DND-41 (cell line): ENCODE measurements around the gene RFNG.

Experiments
- ATAC-seq: fragments of 200-7000 bp; cut with Tn5 transposase; 3 replicates; pipeline ENCODE4 v1.9.1; 2021; ENCODE audit warnings: low read depth; ENCODE audit not compliant: insufficient read depth
- DNase-seq: peaks from one replicate; pipeline ENCODE4 v3.0.0-alpha.2; 2020
- H2AFZ ChIP-seq: 2 replicates; pipeline ENCODE4 v1.6.0; 2012; ENCODE audit warnings: low read depth, low read length
- H3K27ac ChIP-seq: 2 replicates; pipeline ENCODE4 v1.5.1; 2012; ENCODE audit warnings: low read length, inconsistent platforms
- H3K27me3 ChIP-seq: fragments of 200-600 bp; sonication (generic); 2 replicates; pipeline ENCODE4 v1.6.0; 2012; ENCODE audit warnings: low read length, mild to moderate bottlenecking, inconsistent platforms; ENCODE audit not compliant: insufficient read depth, poor library complexity
- H3K36me3 ChIP-seq: 2 replicates; pipeline ENCODE4 v1.5.1; 2012; ENCODE audit warnings: low read length, inconsistent platforms; ENCODE audit not compliant: insufficient read depth
- H3K4me1 ChIP-seq: 2 replicates; pipeline ENCODE4 v1.5.1; 2012; ENCODE audit warnings: mild to moderate bottlenecking, low read length; ENCODE audit not compliant: insufficient read depth
- H3K4me2 ChIP-seq: 2 replicates; pipeline ENCODE4 v1.6.0; 2012; ENCODE audit warnings: mild to moderate bottlenecking, moderate library complexity, low read length, inconsistent platforms; ENCODE audit not compliant: insufficient read depth
- H3K4me3 ChIP-seq, 2 experiments: fragments of 200-600 bp in 1 of 2; shearing (Covaris generic) in 1 of 2; 2 replicates each; pipeline ENCODE4 v1.5.1; 2012 to 2016; ENCODE audit warnings: inconsistent platforms in 2 of 2, low read length in 2 of 2, mild to moderate bottlenecking in 2 of 2, low read depth in 1 of 2, moderate library complexity in 1 of 2
- H3K79me2 ChIP-seq: 2 replicates; pipeline ENCODE4 v1.6.0; 2012; ENCODE audit warnings: low read length, inconsistent platforms; ENCODE audit not compliant: insufficient read depth
- H3K9ac ChIP-seq: 2 replicates; pipeline ENCODE4 v1.6.0; 2012; ENCODE audit warnings: low read depth, mild to moderate bottlenecking, inconsistent platforms, low read length, moderate library complexity
- H3K9me3 ChIP-seq: 2 replicates; pipeline ENCODE4 v1.5.1; 2012; ENCODE audit warnings: low read length, moderate library complexity, mild to moderate bottlenecking, inconsistent platforms; ENCODE audit not compliant: insufficient read depth, severe bottlenecking
- H4K20me1 ChIP-seq: 2 replicates; pipeline ENCODE4 v1.6.0; 2012; ENCODE audit warnings: low read length; ENCODE audit not compliant: insufficient read depth
- EZH2 ChIP-seq: IDR thresholded peaks from 3 replicates; pipeline ENCODE4 v1.6.1; 2012; ENCODE audit warnings: borderline replicate concordance, low read depth, mild to moderate bottlenecking, moderate library complexity, low read length, inconsistent platforms; ENCODE audit not compliant: severe bottlenecking
- TF ChIP-seq, protein P1 (sequence below): IDR thresholded peaks from 2 replicates; pipeline ENCODE4 v1.5.1; 2012; ENCODE audit warnings: borderline replicate concordance, low read length, moderate library complexity, mild to moderate bottlenecking; ENCODE audit not compliant: poor library complexity, severe bottlenecking; ENCODE audit errors: extremely low read depth

The RFNG gene

DNA sequence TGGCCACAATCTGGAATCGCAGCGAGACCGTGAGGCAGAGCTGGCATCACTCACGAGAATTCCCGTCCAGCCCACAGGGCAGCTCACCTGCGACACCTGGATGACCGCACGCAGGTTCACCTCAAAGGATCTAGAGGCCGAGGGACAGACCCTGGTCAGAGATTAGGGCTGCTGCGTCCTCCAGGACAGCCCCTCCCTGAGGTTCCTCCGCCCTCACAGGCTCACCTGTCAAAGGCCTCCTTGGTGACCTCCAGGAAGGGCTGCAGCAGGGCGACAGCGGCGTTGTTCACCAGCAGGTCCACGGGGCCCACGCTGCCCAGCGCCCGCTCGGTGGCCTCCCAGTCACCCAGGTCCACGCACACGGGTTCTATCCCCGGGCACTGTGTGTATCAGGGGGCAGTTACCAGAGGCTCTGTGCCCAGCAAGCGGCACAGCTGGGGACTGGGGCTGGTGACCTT, 14.9 kb downstream of the RFNG start:
- H3K27ac ChIP-seq = peak overlapping the region; percentile 77
- no peaks in the 10 kb centered on the region for H3K9me3 ChIP-seq
- peaks cover 21% of the 10 kb centered on the region for H3K79me2 ChIP-seq
- DNase-seq (no peak), ATAC-seq (no peak)
- peaks cover 36% of the 10 kb centered on the region for H3K4me1 ChIP-seq
- H3K9ac ChIP-seq = peak overlapping the region; percentile 74
- H3K27me3 ChIP-seq = no peaks in the 10 kb centered on the region
- H4K20me1 ChIP-seq = peaks cover 29% of the 10 kb centered on the region
- H3K4me3 ChIP-seq = peak overlapping the region; percentile 67 to 68
- peak overlapping the region; percentile 65 for H2AFZ ChIP-seq
- peaks cover 28% of the 10 kb centered on the region for H3K36me3 ChIP-seq
- H3K4me2 ChIP-seq = peak overlapping the region; percentile 85
- no peak for TF ChIP-seq EZH2
- TF ChIP-seq, protein P1, sequence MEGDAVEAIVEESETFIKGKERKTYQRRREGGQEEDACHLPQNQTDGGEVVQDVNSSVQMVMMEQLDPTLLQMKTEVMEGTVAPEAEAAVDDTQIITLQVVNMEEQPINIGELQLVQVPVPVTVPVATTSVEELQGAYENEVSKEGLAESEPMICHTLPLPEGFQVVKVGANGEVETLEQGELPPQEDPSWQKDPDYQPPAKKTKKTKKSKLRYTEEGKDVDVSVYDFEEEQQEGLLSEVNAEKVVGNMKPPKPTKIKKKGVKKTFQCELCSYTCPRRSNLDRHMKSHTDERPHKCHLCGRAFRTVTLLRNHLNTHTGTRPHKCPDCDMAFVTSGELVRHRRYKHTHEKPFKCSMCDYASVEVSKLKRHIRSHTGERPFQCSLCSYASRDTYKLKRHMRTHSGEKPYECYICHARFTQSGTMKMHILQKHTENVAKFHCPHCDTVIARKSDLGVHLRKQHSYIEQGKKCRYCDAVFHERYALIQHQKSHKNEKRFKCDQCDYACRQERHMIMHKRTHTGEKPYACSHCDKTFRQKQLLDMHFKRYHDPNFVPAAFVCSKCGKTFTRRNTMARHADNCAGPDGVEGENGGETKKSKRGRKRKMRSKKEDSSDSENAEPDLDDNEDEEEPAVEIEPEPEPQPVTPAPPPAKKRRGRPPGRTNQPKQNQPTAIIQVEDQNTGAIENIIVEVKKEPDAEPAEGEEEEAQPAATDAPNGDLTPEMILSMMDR = no peak

DNA sequence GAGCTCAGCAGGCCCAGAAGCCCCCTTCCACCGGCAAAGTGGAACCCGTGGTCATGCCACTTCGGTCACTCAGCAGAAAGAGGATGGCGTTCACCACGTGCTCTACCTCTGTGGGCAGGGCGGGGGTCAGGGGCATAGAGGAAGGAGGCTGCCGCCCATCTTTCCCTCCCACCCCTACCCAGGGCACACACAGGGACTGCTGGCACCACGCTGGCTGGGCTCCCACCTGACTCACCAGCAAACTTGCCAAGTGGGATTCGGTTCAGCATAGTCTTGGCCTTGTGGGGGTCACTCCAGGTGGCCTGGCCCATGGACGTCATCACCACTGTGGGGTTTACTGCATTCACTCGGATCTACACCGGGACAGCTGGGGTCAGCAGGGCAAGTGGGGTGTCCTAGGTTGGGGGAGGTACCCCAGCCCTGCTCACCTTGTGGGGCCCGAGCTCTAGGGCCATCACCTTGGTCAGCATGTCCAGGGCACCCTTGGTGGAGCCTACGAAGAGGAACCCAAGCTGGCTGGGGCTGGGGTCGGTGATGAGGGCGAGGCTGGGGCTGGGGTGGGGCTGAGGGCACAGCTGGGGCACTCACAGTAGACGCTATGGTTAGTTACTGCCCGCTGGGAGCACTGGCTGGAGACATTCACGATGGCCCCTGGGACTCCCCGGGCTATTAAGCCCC, 15.5 kb downstream of the RFNG start:
- TF ChIP-seq EZH2 = no peak
- TF ChIP-seq, protein P1 = no peak
- no peak overlapping the region for H2AFZ ChIP-seq
- H3K27ac ChIP-seq = peak overlapping the region; percentile 77
- peaks cover 28% of the 10 kb centered on the region for H3K36me3 ChIP-seq
- H3K4me2 ChIP-seq = peak overlapping the region; percentile 85
- peaks cover 36% of the 10 kb centered on the region for H3K4me1 ChIP-seq
- peaks cover 21% of the 10 kb centered on the region for H3K79me2 ChIP-seq
- peaks cover 29% of the 10 kb centered on the region for H4K20me1 ChIP-seq
- H3K27me3 ChIP-seq = no peaks in the 10 kb centered on the region
- peak overlapping the region; percentile 74 for H3K9ac ChIP-seq
- H3K9me3 ChIP-seq = no peaks in the 10 kb centered on the region
- DNase-seq = no peak
- H3K4me3 ChIP-seq = peak overlapping the region; percentile 67 to 68; a peak in 3 of 4 replicates
- ATAC-seq = no peak

DNA sequence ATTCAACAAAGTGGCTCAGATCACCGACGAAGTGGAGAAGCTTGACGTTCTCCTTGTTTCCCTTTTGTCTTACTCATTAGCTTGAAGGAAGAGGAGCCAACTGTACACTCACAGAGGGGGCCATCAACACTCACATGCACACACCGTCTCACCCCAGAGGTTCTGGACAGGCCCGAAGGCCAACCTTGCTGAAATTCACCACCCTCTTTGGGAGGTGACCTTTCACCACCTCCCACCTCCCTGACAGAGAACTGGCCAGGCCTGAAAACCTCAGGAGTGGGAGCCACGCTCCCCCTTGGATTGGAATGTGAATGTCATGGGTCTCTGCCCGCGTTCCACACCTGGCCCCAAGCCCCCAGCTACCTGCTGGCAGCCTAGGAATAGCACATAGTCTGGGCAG, 16.1 kb downstream of the RFNG start:
- Histone ChIP-seq H3K27me3 (no peaks in the 10 kb centered on the region), H3K79me2 (peaks cover 21% of the 10 kb centered on the region), H3K9ac (peak overlapping the region; percentile 74; the same call in 1 of the 2 replicates), H3K27ac (no peak overlapping the region), H3K9me3 (no peaks in the 10 kb centered on the region), H3K4me1 (peaks cover 42% of the 10 kb centered on the region), H3K36me3 (peaks cover 28% of the 10 kb centered on the region), H3K4me3 (0 out of 4 replicates have a peak overlapping the region, but pooled peaks of 1 of the 2 experiments have one; percentile 68), H2AFZ (no peak overlapping the region), H3K4me2 (peak overlapping the region; percentile 85; the same call in 1 of the 2 replicates), H4K20me1 (peaks cover 29% of the 10 kb centered on the region)
- DNase-seq (no peak), ATAC-seq (no peak)
- TF ChIP-seq, protein P1 = no peak
- TF ChIP-seq EZH2 = no peak
